Vagina (tissue), 2 donors: ENCODE data around the gene ARSG.
"Not testable (repeated sequence)": the region's sequence is repeated elsewhere in the genome, so short reads cannot be mapped to it uniquely, and the experiment has no call there.

Source experiments
- POLR2A ChIP-seq, 2 donors: fragments of 450-650 bp; IDR thresholded peaks; one replicate each; pipeline ENCODE4 v1.6.1; 2017; ENCODE audit warnings: antibody characterized with exemption in 2 of 2, mild to moderate bottlenecking in 2 of 2, moderate library complexity in 2 of 2
- POLR2AphosphoS5 ChIP-seq, 2 donors: sonication (generic); formaldehyde crosslinking; IDR thresholded peaks; one replicate each; pipeline ENCODE4 v1.9.0; 2017; ENCODE audit warnings: antibody characterized with exemption in 2 of 2, mild to moderate bottlenecking in 2 of 2, low read depth in 1 of 2; ENCODE audit not compliant: insufficient read depth in 1 of 2
- TF ChIP-seq, protein P1 (sequence below), 3 experiments: fragments of 450-650 bp in 2 of 3; fragments of 200-600 bp in 1 of 3; sonication (generic) in 1 of 3; IDR thresholded peaks; one replicate each; pipeline ENCODE4 v1.5.1; 2017 to 2019; ENCODE audit warnings: antibody characterized with exemption in 3 of 3, mild to moderate bottlenecking in 2 of 3, moderate library complexity in 2 of 3

DNA sequence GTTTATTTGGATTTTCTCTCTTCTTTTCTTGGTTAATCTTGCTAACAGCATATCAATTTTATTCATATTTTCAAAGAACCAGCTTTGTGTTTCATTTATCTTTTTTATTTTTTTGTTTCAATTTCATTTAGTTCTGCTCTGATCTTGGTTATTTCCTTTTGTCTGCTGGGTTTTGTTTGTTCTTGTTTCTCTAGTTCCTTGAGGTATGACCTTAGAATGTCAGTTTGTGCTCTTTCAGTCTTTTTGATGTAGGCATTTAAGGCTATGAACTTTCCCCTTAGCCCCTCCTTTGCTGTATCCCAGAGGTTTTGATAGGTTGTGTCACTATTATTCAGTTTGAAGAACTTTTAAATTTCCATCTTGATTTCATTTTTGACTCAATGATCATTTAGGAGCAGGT is 123.6 kb downstream of the ARSG start:
- TF ChIP-seq, protein P1, sequence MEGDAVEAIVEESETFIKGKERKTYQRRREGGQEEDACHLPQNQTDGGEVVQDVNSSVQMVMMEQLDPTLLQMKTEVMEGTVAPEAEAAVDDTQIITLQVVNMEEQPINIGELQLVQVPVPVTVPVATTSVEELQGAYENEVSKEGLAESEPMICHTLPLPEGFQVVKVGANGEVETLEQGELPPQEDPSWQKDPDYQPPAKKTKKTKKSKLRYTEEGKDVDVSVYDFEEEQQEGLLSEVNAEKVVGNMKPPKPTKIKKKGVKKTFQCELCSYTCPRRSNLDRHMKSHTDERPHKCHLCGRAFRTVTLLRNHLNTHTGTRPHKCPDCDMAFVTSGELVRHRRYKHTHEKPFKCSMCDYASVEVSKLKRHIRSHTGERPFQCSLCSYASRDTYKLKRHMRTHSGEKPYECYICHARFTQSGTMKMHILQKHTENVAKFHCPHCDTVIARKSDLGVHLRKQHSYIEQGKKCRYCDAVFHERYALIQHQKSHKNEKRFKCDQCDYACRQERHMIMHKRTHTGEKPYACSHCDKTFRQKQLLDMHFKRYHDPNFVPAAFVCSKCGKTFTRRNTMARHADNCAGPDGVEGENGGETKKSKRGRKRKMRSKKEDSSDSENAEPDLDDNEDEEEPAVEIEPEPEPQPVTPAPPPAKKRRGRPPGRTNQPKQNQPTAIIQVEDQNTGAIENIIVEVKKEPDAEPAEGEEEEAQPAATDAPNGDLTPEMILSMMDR (IDR thresholded peaks at IDR 0.05): not testable (repeated sequence)
- not testable (repeated sequence) for TF ChIP-seq POLR2A (IDR thresholded peaks at IDR 0.05); POLR2AphosphoS5 (IDR thresholded peaks at IDR 0.05; ENCODE audit: insufficient read depth in 1 of 2, low read depth in 1 of 2)
